ENCODE results near the gene PHACTR1.

DNA sequence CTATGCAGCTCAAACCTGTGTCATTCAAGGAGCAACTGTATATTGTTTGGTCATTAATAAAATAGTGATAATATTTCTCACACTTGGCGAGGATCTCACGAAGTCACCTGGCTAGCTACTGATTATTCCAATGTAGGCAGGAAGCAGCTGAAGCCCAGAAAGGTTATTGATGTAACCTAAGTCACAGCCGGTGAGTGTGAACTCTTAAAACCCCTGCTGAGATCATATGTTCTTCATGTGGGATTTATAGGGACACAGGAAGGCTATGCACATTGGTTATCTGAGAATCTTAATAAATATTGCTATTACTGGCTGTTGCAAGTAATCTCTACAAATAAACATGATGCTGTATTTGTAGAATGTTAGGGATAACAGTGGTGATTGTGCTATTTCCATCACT, 450.3 kb downstream of the PHACTR1 start:
- no peak for TF ChIP-seq ETV1 (tag; conservative IDR thresholded peaks at IDR 0.05; ENCODE audit: low read depth)
- TF ChIP-seq ZFP30 (CRISPR knock-in tag; IDR thresholded peaks at IDR 0.05; ENCODE audit: borderline replicate concordance) = no peak
- no peak for TF ChIP-seq HMG20B (CRISPR knock-in tag; IDR thresholded peaks at IDR 0.05)
- TF ChIP-seq, protein P1, sequence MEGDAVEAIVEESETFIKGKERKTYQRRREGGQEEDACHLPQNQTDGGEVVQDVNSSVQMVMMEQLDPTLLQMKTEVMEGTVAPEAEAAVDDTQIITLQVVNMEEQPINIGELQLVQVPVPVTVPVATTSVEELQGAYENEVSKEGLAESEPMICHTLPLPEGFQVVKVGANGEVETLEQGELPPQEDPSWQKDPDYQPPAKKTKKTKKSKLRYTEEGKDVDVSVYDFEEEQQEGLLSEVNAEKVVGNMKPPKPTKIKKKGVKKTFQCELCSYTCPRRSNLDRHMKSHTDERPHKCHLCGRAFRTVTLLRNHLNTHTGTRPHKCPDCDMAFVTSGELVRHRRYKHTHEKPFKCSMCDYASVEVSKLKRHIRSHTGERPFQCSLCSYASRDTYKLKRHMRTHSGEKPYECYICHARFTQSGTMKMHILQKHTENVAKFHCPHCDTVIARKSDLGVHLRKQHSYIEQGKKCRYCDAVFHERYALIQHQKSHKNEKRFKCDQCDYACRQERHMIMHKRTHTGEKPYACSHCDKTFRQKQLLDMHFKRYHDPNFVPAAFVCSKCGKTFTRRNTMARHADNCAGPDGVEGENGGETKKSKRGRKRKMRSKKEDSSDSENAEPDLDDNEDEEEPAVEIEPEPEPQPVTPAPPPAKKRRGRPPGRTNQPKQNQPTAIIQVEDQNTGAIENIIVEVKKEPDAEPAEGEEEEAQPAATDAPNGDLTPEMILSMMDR (IDR thresholded peaks at IDR 0.05 in 2 of 3, conservative IDR thresholded peaks at IDR 0.05 in 1 of 3; ENCODE audit: insufficient read depth in 2 of 3, low read depth in 1 of 3, low read length in 3 of 3) = no peak
- TF ChIP-seq, protein P2, sequence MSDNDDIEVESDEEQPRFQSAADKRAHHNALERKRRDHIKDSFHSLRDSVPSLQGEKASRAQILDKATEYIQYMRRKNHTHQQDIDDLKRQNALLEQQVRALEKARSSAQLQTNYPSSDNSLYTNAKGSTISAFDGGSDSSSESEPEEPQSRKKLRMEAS (CRISPR knock-in tag; IDR thresholded peaks at IDR 0.05) = no peak
- no peak for TF ChIP-seq ZNF778 (CRISPR knock-in tag; IDR thresholded peaks at IDR 0.05)
- TF ChIP-seq KDM1A (IDR thresholded peaks at IDR 0.05) = no peak
